H1 (cell line): ENCODE data around the gene SOX1. TPM values are rescaled to one million over a fixed set of nuclear protein-coding genes. Genes with fewer than 3 reads are reported as not detected.

ENCODE experiments used
- BACH1 ChIP-seq: IDR thresholded peaks from 2 replicates; pipeline ENCODE4 v1.6.1; 2012; ENCODE audit warnings: low read length, improper control_type of control experiment
- EP300 ChIP-seq, 2 experiments: IDR thresholded peaks; 1 replicate in 1 of 2; 2 replicates in 1 of 2; pipeline ENCODE4 v1.6.1; 2011 to 2012; ENCODE audit warnings: low read depth in 2 of 2, low read length in 2 of 2, mild to moderate bottlenecking in 2 of 2, borderline replicate concordance in 1 of 2, inconsistent platforms in 1 of 2, moderate library complexity in 1 of 2
- PHF8 ChIP-seq: fragments of 200-600 bp; sonication (generic); conservative IDR thresholded peaks from 2 replicates; pipeline ENCODE4 v1.7.1; 2012; ENCODE audit warnings: low read depth, mild to moderate bottlenecking, inconsistent platforms, low read length, moderate library complexity
- RAD21 ChIP-seq, 2 experiments: IDR thresholded peaks in 1 of 2; conservative IDR thresholded peaks in 1 of 2; 2 replicates each; pipeline ENCODE4 v1.6.1; 2011; ENCODE audit warnings: low read depth in 2 of 2, low read length in 2 of 2, improper control_type of control experiment in 1 of 2, inconsistent platforms in 1 of 2, mild to moderate bottlenecking in 1 of 2, moderate library complexity in 1 of 2
- RBBP5 ChIP-seq: IDR thresholded peaks from 2 replicates; pipeline ENCODE4 v1.7.1; 2012; ENCODE audit warnings: low read depth, mild to moderate bottlenecking, inconsistent platforms, low read length, moderate library complexity, borderline replicate concordance
- polyA plus RNA-seq, 7 experiments: library from polyadenylated mRNA; depleted of rRNA in 3 of 7; stranded (reverse) in 5 of 7; unstranded in 2 of 7; fragments of >200 nt in 5 of 7; fragments of 200-250 nt in 2 of 7; gene quantifications; 1 replicate in 5 of 7; 2 replicates in 1 of 7; 4 replicates in 1 of 7; pipeline versions ENCODE4 v1.2.1 to v1.2.3, GENCODE V29; 2011 to 2013; ENCODE audit warnings: missing spikeins in 2 of 7, mixed read lengths in 2 of 7
- total RNA-seq: library from RNA; stranded (reverse); fragmentation: NEBNext Ultra II Directional; extraction: Animal tissue kit (Norgen Biotek cat#: 25700); gene quantifications from 2 replicates; pipeline ENCODE4 v1.2.1, GENCODE V29; 2021

The SOX1 gene
- total and polyA plus RNA-seq, 2 of the 8 experiments (the other 6 are each of a cell fraction or from before 2014, with no cell fraction given): 0.03 to 0.09 TPM

GRCh38 chr13:112066624-112067004, 335 bp upstream of the SOX1 start (continued):
- no peak for TF ChIP-seq PHF8
- TF ChIP-seq RBBP5: no peak
- peak; percentile 10; the same call in 1 of the 2 replicates for TF ChIP-seq BACH1
- no peak for TF ChIP-seq RAD21 (IDR thresholded peaks at IDR 0.05 in 1 of 2, conservative IDR thresholded peaks at IDR 0.05 in 1 of 2; ENCODE audit: low read depth in 2 of 2, low read length in 2 of 2)
- 0 out of 3 replicates have a peak, but pooled peaks of 1 of the 2 experiments have one; percentile 4 for TF ChIP-seq EP300 (IDR thresholded peaks at IDR 0.05; ENCODE audit: borderline replicate concordance in 1 of 2, low read depth in 2 of 2, low read length in 2 of 2)
